UCSD-AML1 (cell line): ENCODE data around the gene PAN2.
"Not testable (repeated sequence)": the region's sequence is repeated elsewhere in the genome, so short reads cannot be mapped to it uniquely, and the experiment has no call there.

Experiments
- DNase-seq: peaks from one replicate; lab custom pipeline; 2025; ENCODE audit not compliant: unreplicated experiment; lab: John Stamatoyannopoulos, UW

Gene PAN2

GRCh38 chr12:56333679-56334489, at the start of gene PAN2:
Gene PAN2, minus strand, starts transcription at chr12:56334000. Its CDS starts 906 bp downstream, at chr12:56333094.
- peak; percentile 94 for DNase-seq

- no peak for DNase-seq
Observed at GRCh38 chr12:56382611-56383010, 48.8 kb upstream of the PAN2 start.

GRCh38 chr12:56377989-56378316, 44.2 kb upstream of the PAN2 start:
- no peak for DNase-seq

- no peak for DNase-seq
Observed at GRCh38 chr12:56377310-56377988, 43.6 kb upstream of the PAN2 start.

GRCh38 chr12:56375598-56376434, 42.0 kb upstream of the PAN2 start:
- DNase-seq, result no peak

GRCh38 chr12:56374726-56375597, 41.2 kb upstream of the PAN2 start:
- DNase-seq, result no peak

- no peak for DNase-seq
Observed at GRCh38 chr12:56373515-56373914, 39.7 kb upstream of the PAN2 start.

- DNase-seq, result no peak
Observed at GRCh38 chr12:56366948-56367347, 33.1 kb upstream of the PAN2 start.

GRCh38 chr12:56362130-56363059, 28.6 kb upstream of the PAN2 start, which contains the start of gene APOF:
Gene APOF, minus strand, starts transcription at chr12:56362857. Its CDS starts 112 bp downstream, at chr12:56362745.
- no peak for DNase-seq

GRCh38 chr12:56361487-56362129, 27.8 kb upstream of the PAN2 start:
- DNase-seq, result no peak

- DNase-seq, result peak; percentile 100
Observed at GRCh38 chr12:56359851-56360767, 26.3 kb upstream of the PAN2 start, which contains the start of gene STAT2. Gene STAT2, minus strand, starts transcription at chr12:56360107. Its CDS starts 3,536 bp downstream, at chr12:56356571.

- no peak for DNase-seq
Observed at GRCh38 chr12:56358836-56359532, 25.2 kb upstream of the PAN2 start.

- DNase-seq, result no peak
Observed at GRCh38 chr12:56351325-56351724, 17.5 kb upstream of the PAN2 start.

- DNase-seq, result no peak
Observed at GRCh38 chr12:56350662-56351061, 16.9 kb upstream of the PAN2 start.

- no peak for DNase-seq
Observed at GRCh38 chr12:56348776-56349175, 15.0 kb upstream of the PAN2 start.

GRCh38 chr12:56347255-56347654, 13.5 kb upstream of the PAN2 start:
- not testable (repeated sequence) for DNase-seq

GRCh38 chr12:56346675-56347074, 12.9 kb upstream of the PAN2 start:
- DNase-seq, result no peak
